Activated T-helper 1 cell treated with anti-CD3 and anti-CD28 coated beads, Interleukin-12 subunit alpha, Interleukin-12 subunit beta, Interleukin-2, Interleukin-4 antibody, amounts not matched to agents 30 ng/mL and 10 ng/mL and 1 ng/mL, durations not matched to agents 14 hours and 24 hours and 36 hours (primary cell): ENCODE data around the gene URM1. TPM values are rescaled to one million over a fixed set of nuclear protein-coding genes. Genes with fewer than 3 reads are reported as not detected.
"Not testable (repeated sequence)": the region's sequence is repeated elsewhere in the genome, so short reads cannot be mapped to it uniquely, and the experiment has no call there.

Experiments
- DNase-seq: peaks from one replicate; pipeline ENCODE4 v3.0.0; 2021; ENCODE audit warnings: low spot score
- H3K27ac Mint-ChIP-seq: one replicate; pipeline ENCODE4 v1.8.0; 2021; ENCODE audit warnings: mild to moderate bottlenecking, mixed read lengths
- H3K27me3 Mint-ChIP-seq: one replicate; pipeline ENCODE4 v1.8.0; 2022; ENCODE audit warnings: mild to moderate bottlenecking, moderate library complexity, mixed read lengths; ENCODE audit not compliant: insufficient read depth
- H3K36me3 Mint-ChIP-seq: one replicate; pipeline ENCODE4 v1.8.0; 2021; ENCODE audit warnings: low read depth, mixed read lengths
- H3K4me1 Mint-ChIP-seq: one replicate; pipeline ENCODE4 v1.8.0; 2021; ENCODE audit warnings: low read depth, mixed read lengths
- H3K4me3 Mint-ChIP-seq: one replicate; pipeline ENCODE4 v1.8.0; 2021; ENCODE audit warnings: mild to moderate bottlenecking, moderate library complexity, mixed read lengths
- H3K9me3 Mint-ChIP-seq: one replicate; pipeline ENCODE4 v1.8.0; 2021; ENCODE audit warnings: mixed read lengths
- intact Hi-C: fragments of 100-400 bp; cut with micrococcal nuclease; formaldehyde crosslinking; loops from one replicate; pipeline ENCODE4 v1.15.1; 2024
- total RNA-seq: library from RNA; stranded (reverse); gene quantifications from 2 replicates; pipeline ENCODE4 v1.2.3, GENCODE V29; 2022

URM1 gene
- total RNA-seq, 1 donor from 2014 or later = 82.6 TPM

DNA sequence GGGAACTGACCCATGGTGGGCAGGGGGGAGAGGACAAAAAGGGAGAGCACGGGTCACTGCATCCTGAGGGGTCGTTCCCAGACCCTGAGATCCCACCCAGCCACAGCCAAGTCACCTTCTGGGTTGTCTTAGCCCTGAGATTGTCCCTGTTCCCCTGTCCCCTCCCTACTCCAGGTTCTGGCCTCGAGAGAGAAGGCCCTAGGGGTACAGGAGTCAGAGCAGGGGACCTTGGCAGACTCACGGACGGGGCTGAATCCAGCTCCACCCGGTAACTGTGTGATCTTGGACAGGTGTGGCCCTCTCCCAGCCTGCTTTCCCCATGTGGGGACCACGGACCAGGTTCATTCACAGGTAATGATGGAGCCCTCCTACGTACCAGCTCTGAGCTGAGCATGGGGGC lies 38.3 kb downstream of the URM1 start:
- no peaks in the 10 kb centered on the region for H3K4me1 Mint-ChIP-seq
- no peak overlapping the region for H3K27ac Mint-ChIP-seq
- H3K36me3 Mint-ChIP-seq = no peaks in the 10 kb centered on the region
- intact Hi-C loops = no loop called here
- peaks cover 37% of the 10 kb centered on the region for H3K27me3 Mint-ChIP-seq
- no peak overlapping the region for H3K4me3 Mint-ChIP-seq
- H3K9me3 Mint-ChIP-seq = no peaks in the 10 kb centered on the region
- no peak for DNase-seq

DNA sequence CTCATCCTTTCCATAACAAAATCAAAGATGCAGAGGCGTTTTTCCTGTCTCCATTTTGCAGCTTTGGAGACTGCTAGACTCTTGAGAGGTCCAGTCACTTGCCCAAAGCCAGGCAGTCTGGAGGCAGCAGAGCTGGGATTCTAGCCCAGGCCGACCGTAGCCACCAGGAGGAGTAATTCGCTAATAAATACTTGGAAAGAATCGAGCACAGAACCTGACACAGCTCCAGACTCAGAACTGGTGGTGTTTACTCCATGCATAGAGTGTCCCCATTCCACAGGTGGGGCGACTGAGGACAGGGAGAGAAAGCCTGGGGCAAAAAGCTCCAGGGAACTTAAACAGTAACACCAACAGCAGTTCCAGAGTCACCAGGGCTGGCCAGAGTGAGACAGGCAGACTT lies 38.8 kb downstream of the URM1 start:
- peaks cover 37% of the 10 kb centered on the region for H3K27me3 Mint-ChIP-seq
- no peak overlapping the region for H3K27ac Mint-ChIP-seq
- H3K4me1 Mint-ChIP-seq = no peaks in the 10 kb centered on the region
- DNase-seq = no peak
- no peaks in the 10 kb centered on the region for H3K36me3 Mint-ChIP-seq
- intact Hi-C loops = loop anchor here (5.0 kb wide), 1 partner anchor 113 kb away; no protein-coding TSS in a partner anchor
- no peak overlapping the region for H3K4me3 Mint-ChIP-seq
- H3K9me3 Mint-ChIP-seq = no peaks in the 10 kb centered on the region

DNA sequence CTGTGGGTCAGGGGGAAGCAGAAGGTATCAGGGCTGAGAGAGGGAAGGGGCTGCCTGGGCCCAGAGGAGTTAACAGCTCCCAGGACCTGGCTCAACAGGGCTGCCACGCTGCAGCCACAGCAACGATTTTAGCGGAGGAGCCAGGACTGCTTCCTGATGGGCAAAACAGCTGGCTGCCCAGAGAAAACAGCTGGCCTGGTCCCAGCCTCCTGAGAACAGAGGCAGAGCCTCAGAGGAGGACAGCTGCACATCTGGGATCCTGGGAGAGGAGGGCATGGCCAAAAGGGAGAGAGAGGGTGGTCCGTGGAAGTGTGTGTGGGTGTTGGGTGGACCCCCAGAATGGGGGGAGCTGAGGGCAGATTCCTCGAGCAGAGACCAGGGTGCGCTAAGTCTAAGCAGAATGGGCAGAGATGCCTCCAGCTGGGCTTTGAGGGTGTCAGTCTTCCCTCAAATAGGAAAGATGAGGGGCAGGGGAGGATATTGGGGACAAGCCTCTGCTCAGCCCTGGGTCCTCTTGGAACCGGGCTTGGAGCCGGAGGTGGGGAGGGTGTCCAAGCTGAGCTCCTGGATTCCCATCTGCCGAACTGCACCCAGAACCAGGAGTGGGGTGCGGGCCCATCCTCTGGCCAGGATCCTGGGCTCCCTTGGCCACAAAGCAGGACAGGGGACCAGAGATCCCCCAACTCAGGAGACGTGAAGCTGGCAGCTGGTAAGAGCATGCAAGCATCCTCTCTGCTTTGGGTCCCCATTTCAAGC lies 40.4 kb downstream of the URM1 start:
- Mint-ChIP-seq H3K4me1 (peaks cover 2% of the 10 kb centered on the region), H3K27me3 (peaks cover 48% of the 10 kb centered on the region), H3K36me3 (no peaks in the 10 kb centered on the region), H3K4me3 (no peak overlapping the region), H3K27ac (no peak overlapping the region), H3K9me3 (no peaks in the 10 kb centered on the region)
- intact Hi-C loops = loop anchor here (1.0 to 5.0 kb wide), 2 partner anchors 49 to 114 kb away; no protein-coding TSS in a partner anchor
- DNase-seq = no peak

DNA sequence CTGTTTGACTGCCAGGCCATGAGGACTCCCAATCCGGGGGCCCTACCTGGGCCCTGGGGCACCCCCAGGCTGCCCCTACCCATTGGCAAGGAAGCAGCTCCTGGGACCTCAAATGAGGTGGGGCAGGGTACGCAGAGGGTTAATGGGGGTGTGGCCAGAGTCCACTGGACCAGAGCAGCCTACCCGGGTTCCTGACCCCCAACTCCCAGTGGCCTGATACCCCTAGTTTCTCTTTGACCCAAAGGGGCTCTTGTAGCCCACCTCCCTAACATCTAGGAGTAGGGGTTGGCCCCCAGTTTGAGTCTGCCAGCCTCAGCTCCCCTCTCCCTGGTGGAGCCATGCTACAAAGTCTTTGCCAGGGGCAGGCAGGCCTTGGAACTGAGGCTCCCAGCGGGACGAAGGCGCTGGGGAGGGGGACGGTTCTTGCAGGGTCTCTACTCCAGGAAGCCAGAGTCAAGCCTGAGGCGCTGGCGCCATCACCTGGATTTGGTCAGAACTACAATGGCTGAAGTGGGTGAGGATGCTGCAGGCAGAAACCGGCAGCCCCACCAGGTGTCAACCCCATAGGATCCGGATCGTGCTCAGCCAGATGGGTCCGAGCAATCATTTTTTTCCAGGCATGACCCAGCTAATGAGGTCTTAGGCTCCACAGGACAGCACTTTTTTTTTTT lies 41.1 kb downstream of the URM1 start:
- intact Hi-C loops = loop anchor here (1.0 to 5.0 kb wide), 2 partner anchors 50 to 115 kb away; no protein-coding TSS in a partner anchor
- H3K9me3 Mint-ChIP-seq = no peaks in the 10 kb centered on the region
- no peak overlapping the region for H3K4me3 Mint-ChIP-seq
- H3K27me3 Mint-ChIP-seq = peaks cover 44% of the 10 kb centered on the region
- no peak overlapping the region for H3K27ac Mint-ChIP-seq
- DNase-seq = peak; percentile 22
- peaks cover 5% of the 10 kb centered on the region for H3K4me1 Mint-ChIP-seq
- no peaks in the 10 kb centered on the region for H3K36me3 Mint-ChIP-seq

DNA sequence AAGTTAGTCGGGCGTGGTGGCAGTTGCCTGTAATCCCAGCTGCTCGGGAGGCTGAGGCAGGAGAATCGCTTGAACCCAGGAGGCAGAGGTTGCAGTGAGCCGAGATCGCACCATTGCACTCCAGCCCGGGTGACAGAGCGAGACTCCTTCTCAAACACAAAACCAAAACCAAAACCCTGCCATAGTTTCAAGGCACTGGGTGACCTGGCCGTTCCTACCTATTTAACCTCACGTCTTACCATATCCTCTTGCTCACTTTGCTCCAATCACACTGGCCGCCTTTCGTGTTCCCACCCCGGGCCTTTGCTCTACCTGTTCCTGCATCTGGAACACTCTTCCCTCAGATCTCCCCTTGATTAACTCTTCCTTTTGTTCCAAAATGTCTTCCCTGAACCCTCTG lies 42.6 kb downstream of the URM1 start:
- H3K9me3 Mint-ChIP-seq, H3K27ac Mint-ChIP-seq, H3K4me3 Mint-ChIP-seq, H3K4me1 Mint-ChIP-seq, H3K36me3 Mint-ChIP-seq, DNase-seq: not testable (repeated sequence)
- H3K27me3 Mint-ChIP-seq = peaks cover 45% of the 10 kb centered on the region
- intact Hi-C loops = loop anchor here (5.0 kb wide), 1 partner anchor 116 kb away; no protein-coding TSS in a partner anchor

DNA sequence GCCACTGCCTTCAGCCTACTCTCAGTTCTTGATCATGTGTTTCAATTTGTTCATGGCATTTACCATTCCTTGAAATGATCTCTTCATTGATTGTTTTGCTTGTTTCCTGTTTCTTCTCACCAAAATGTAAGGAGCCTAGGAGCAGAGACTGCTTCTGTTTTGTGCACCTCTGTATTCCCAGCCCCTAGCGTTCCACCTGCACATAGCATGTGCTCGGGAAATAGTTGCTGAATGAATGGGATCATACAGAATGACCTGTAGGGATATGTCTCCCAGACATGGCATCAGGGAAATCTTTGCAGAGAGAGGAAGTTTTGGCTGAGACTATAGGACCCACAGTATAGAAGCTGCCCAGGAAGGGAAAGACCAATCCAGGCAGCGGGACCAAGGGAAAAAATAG lies 43.3 kb downstream of the URM1 start:
- no peak for DNase-seq
- Mint-ChIP-seq H3K36me3 (no peaks in the 10 kb centered on the region), H3K27ac (no peak overlapping the region), H3K4me1 (peaks cover 10% of the 10 kb centered on the region), H3K9me3 (no peaks in the 10 kb centered on the region), H3K4me3 (no peak overlapping the region), H3K27me3 (peaks cover 51% of the 10 kb centered on the region)
- intact Hi-C loops = loop anchor here (5.0 kb wide), 1 partner anchor 117 kb away; no protein-coding TSS in a partner anchor

DNA sequence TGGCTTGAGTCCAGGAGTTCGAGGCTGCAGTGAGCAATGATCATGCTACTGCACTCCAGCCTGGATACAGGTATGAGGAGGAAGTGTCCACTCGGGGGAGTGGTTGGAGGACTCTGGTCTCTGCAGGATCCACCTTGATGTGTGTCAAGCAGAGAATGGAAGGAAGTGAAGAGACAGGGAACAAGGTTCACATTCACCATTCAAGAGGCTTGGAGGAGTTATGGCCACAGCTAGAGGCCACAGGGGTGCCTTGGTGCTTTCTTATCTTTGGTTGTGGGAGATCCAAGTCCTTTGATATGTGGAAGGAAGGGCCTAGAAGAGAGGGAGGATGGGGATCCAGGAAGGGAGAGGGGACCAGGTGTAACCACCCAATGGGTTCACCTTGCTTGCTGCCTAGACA lies 44.1 kb downstream of the URM1 start:
- Mint-ChIP-seq H3K36me3 (no peaks in the 10 kb centered on the region), H3K27ac (no peak overlapping the region), H3K27me3 (peaks cover 48% of the 10 kb centered on the region), H3K9me3 (no peaks in the 10 kb centered on the region), H3K4me1 (peaks cover 16% of the 10 kb centered on the region), H3K4me3 (no peak overlapping the region)
- intact Hi-C loops = no loop called here
- DNase-seq = no peak

DNA sequence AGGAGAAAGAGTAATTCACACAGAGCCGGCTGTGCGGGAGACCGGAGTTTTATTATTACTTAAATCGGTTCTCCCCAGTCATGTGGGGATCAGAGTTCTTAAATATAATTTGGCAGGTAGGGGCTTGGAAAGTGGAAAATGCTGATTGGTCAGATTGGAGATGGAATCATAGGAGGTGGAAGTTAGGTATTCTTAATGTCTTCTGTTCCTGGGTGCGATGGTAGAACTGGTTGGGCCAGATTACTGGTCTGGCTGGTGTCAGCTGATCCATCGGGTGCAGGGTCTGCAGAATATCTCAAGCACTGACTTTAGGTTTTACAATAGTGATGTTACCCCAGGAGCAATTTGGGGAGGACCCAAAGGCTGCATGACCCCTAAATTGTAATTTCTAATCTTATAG lies 44.8 kb downstream of the URM1 start:
- Mint-ChIP-seq H3K36me3 (no peaks in the 10 kb centered on the region), H3K9me3 (no peaks in the 10 kb centered on the region), H3K27ac (no peak overlapping the region), H3K4me3 (no peak overlapping the region), H3K4me1 (peaks cover 16% of the 10 kb centered on the region), H3K27me3 (peaks cover 42% of the 10 kb centered on the region)
- intact Hi-C loops = no loop called here
- no peak for DNase-seq

DNA sequence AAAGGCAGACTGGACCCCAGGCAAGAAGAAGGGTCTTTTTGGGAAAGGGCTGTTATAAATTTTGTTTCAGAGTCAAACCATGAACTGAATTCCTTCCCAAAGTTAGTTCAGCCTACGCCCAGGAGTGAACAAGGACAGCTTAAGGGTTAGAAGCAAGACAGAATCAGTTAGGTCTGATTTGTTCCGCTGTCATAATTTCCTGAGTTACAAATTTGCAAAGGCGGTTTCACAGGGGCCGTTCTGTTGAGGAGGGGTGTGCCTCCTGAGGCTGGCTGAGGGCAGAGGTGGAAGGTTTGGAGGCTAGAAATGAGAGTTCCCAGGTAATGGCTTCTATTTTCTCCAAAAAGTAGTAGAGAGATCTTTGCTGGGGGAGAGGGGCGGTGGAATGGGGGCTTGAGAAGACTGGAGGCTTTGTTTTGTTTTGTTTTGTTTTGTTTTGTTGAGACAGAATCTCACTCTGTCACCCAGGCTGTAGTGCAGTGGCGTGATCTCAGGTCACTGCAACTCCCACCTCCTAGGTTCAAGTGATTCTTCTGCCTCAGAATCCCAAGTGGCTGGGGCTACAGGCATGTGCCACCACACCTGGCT lies 45.4 kb downstream of the URM1 start:
- H3K27me3 Mint-ChIP-seq = peaks cover 37% of the 10 kb centered on the region
- H3K4me1 Mint-ChIP-seq = peaks cover 16% of the 10 kb centered on the region
- no peaks in the 10 kb centered on the region for H3K36me3 Mint-ChIP-seq
- DNase-seq = no peak
- H3K9me3 Mint-ChIP-seq = no peaks in the 10 kb centered on the region
- no peak overlapping the region for H3K27ac Mint-ChIP-seq
- intact Hi-C loops = no loop called here
- no peak overlapping the region for H3K4me3 Mint-ChIP-seq

DNA sequence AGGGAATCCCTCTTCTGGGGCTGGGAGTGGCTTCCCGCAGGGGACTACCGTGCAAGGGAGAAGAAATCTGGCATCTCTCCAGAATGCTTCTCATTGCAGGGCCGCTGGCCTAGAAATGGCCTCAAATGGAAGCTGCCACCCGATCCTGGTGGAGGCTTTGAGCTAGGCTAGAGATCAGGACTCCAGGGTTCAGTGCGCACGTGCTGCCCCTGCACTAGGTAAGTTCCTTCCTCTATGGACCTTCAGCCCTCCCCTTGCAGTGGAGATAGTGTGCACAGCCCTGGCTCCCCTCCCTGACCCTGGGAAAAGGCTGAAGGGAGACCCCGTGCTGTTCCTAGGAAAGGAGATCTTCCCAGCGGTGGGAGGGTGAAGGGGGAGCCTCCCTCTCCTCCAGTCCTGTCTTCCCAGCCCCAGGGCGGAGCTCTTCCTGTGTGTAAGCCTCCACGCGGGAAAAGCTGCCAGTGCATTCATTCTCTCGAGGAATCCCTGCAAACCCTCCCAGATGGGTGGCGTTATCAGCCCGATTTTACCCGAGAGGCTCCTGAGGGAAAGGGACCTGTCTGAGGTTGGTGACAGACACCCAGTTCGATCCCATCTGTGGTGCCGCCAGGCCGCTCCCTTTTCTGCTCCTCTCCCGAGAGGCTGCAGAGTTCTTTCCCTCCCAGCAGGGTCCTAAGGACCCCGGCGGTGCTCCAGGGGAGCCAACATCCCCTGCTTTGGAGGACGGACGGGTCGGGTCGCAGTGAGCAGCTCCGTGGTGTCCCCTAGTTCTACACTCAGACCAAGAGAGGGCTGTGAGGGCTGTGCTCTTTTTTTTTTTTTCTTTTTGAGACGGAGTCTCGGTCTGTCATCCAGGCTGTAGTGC lies 48.1 kb downstream of the URM1 start:
- Mint-ChIP-seq H3K27ac (no peak overlapping the region), H3K4me3 (peak overlapping the region; percentile 78), H3K36me3 (no peaks in the 10 kb centered on the region), H3K27me3 (peaks cover 45% of the 10 kb centered on the region), H3K4me1 (peaks cover 16% of the 10 kb centered on the region), H3K9me3 (no peaks in the 10 kb centered on the region)
- intact Hi-C loops = no loop called here
- DNase-seq = no peak

DNA sequence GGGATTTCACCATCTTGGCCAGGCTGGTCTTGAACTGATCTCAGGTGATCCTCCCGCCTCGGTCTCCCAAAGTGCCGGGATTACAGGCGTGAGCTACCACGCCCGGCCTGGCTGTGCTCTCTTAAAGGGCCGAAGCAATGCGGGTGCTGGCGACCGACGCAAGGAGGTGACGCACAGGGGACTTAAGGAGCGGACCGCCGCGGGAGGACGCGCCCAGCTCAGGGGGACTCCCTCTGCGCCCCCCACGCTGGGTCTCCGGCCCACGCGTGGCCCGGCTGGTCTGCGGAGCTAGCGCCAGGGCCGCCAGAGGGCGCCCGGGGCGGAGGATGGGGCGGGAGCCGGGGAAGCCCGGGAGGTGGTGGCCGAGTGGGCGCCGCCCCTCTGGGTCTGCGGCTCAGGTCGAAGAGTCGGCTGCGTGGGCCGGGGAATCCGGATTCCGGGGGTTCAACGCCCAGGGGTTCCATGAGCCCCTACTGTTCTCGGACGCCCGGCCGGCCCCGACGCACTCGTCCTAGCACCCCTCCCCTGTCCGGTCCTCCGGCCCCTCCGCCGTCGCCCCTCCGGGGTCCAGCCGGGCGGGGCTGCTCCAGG lies 49.0 kb downstream of the URM1 start:
- Mint-ChIP-seq H3K4me3 (peak overlapping the region; percentile 78), H3K36me3 (no peaks in the 10 kb centered on the region), H3K9me3 (no peaks in the 10 kb centered on the region), H3K4me1 (peaks cover 16% of the 10 kb centered on the region), H3K27me3 (peaks cover 45% of the 10 kb centered on the region), H3K27ac (no peak overlapping the region)
- peak; percentile 65 for DNase-seq
- intact Hi-C loops = loop anchor here (1.0 to 2.0 kb wide), 4 partner anchors 36 to 98 kb away; partner anchors contain the start of genes COQ4, ODF2, TRUB2 and URM1
